Thyroid gland (tissue), 4 donors: ENCODE measurements around the gene RUNX2.

Source experiments
- CTCF ChIP-seq, 6 experiments: fragments of 200-600 bp in 3 of 6; fragments of 450-650 bp in 3 of 6; sonication (generic) in 3 of 6; IDR thresholded peaks; one replicate each; pipeline ENCODE4 v1.5.1; 2016 to 2019; ENCODE audit warnings: antibody characterized with exemption in 6 of 6, mild to moderate bottlenecking in 2 of 6, inconsistent platforms in 1 of 6, moderate library complexity in 1 of 6
- POLR2A ChIP-seq, 2 donors: fragments of 450-650 bp; IDR thresholded peaks; one replicate each; pipeline ENCODE4 v1.6.1; 2017; ENCODE audit warnings: antibody characterized with exemption in 2 of 2, mild to moderate bottlenecking in 2 of 2, moderate library complexity in 1 of 2

GRCh38 chr6:45422503-45423110 lies 94.5 kb downstream of the RUNX2 start:
- no peak for TF ChIP-seq CTCF (IDR thresholded peaks at IDR 0.05)
- TF ChIP-seq POLR2A (IDR thresholded peaks at IDR 0.05): no peak
